ENCODE results near the gene HOXB2.

Gene HOXB2

DNA sequence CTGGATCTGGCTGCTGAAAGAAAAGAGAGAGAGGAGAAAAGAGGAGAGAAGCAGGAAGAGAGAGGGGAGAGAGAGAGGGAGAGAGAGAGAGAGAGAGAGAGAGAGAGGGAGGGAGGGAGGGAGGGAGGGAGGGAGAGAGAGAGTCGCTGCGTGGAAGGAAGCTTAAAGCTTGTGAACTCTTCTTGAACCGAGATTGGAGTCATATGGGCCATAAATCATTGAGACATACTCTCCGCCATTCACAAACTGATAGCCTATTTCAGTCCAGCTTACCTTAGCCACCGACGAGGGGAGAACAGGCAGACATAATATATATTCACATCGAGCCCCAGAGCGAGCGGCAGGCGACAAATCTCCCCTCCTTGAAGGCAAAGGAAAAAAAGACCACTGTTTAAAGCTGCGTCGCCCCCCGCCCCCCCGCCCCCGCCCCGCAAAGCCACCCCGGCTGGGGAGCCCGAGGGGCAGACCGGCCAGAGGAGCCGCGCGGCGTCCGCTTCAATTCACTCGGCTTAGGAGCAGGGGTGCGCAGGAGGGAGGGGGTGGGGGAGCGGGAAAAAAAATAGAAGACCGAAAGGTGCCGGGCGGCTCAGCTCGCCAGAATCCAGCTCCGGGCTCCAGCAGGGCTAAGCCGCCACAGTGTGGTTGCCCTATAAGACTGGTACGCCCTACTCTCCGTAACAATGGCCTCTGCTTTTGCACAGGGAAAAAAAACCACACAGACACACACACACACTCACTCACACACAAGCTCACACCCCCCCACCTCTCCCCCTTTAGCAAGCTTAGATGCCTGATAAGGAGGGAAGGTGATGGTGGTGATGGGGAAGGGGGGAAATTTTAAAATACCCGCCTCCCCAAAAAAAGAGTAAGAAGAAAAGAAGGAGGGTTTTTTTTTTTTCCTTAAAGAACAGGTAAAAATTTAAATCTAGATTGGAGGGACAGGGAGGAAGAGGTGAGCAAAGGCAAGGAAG lies 10.6 kb upstream of the HOXB2 start (continued):
- TF ChIP-seq, protein P1, sequence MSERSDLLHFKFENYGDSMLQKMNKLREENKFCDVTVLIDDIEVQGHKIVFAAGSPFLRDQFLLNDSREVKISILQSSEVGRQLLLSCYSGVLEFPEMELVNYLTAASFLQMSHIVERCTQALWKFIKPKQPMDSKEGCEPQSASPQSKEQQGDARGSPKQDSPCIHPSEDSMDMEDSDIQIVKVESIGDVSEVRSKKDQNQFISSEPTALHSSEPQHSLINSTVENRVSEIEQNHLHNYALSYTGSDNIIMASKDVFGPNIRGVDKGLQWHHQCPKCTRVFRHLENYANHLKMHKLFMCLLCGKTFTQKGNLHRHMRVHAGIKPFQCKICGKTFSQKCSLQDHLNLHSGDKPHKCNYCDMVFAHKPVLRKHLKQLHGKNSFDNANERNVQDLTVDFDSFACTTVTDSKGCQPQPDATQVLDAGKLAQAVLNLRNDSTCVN (tag by site-specific recombination; optimal IDR thresholded peaks at IDR 0.05): no peak
- TF ChIP-seq ZNF664 (tag by site-specific recombination; IDR thresholded peaks at IDR 0.05) (no peak), ZNF677 (tag by site-specific recombination; IDR thresholded peaks at IDR 0.05) (no peak), HOXA7 (CRISPR knock-in tag; IDR thresholded peaks at IDR 0.05; ENCODE audit: borderline replicate concordance) (no peak), ZNF23 (tag by site-specific recombination; IDR thresholded peaks at IDR 0.05; ENCODE audit: borderline replicate concordance) (no peak), ZNF366 (tag by site-specific recombination; conservative IDR thresholded peaks at IDR 0.05) (peak; percentile 91), SP2 (tag by site-specific recombination; IDR thresholded peaks at IDR 0.05) (peak; percentile 30; the same call in 1 of the 2 replicates), ZSCAN16 (tag by site-specific recombination; IDR thresholded peaks at IDR 0.05) (no peak), TRIM28 (IDR thresholded peaks at IDR 0.05; ENCODE audit: borderline replicate concordance, low read length) (no peak), ZNF302 (tag by site-specific recombination; IDR thresholded peaks at IDR 0.05; ENCODE audit: low read depth) (no peak), ZSCAN23 (tag by site-specific recombination; IDR thresholded peaks at IDR 0.05) (no peak), ZNF585B (tag by site-specific recombination; IDR thresholded peaks at IDR 0.05) (no peak), BCL11B (tag by site-specific recombination; IDR thresholded peaks at IDR 0.05; ENCODE audit: low read depth) (peak; percentile 35; the same call in 1 of the 2 replicates), ZNF121 (tag by site-specific recombination; IDR thresholded peaks at IDR 0.05) (no peak), KLF16 (tag by site-specific recombination; IDR thresholded peaks at IDR 0.05) (peak; percentile 79), EGR2 (tag by site-specific recombination; IDR thresholded peaks at IDR 0.05; ENCODE audit: low read depth) (no peak; the same call in 1 of the 2 replicates), SP7 (tag by site-specific recombination; IDR thresholded peaks at IDR 0.05) (peak; percentile 56)
- TF ChIP-seq, protein P2, sequence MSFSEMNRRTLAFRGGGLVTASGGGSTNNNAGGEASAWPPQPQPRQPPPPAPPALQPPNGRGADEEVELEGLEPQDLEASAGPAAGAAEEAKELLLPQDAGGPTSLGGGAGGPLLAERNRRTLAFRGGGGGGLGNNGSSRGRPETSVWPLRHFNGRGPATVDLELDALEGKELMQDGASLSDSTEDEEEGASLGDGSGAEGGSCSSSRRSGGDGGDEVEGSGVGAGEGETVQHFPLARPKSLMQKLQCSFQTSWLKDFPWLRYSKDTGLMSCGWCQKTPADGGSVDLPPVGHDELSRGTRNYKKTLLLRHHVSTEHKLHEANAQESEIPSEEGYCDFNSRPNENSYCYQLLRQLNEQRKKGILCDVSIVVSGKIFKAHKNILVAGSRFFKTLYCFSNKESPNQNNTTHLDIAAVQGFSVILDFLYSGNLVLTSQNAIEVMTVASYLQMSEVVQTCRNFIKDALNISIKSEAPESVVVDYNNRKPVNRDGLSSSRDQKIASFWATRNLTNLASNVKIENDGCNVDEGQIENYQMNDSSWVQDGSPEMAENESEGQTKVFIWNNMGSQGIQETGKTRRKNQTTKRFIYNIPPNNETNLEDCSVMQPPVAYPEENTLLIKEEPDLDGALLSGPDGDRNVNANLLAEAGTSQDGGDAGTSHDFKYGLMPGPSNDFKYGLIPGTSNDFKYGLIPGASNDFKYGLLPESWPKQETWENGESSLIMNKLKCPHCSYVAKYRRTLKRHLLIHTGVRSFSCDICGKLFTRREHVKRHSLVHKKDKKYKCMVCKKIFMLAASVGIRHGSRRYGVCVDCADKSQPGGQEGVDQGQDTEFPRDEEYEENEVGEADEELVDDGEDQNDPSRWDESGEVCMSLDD (tag by site-specific recombination; IDR thresholded peaks at IDR 0.05): no peak
- TF ChIP-seq, protein P3, sequence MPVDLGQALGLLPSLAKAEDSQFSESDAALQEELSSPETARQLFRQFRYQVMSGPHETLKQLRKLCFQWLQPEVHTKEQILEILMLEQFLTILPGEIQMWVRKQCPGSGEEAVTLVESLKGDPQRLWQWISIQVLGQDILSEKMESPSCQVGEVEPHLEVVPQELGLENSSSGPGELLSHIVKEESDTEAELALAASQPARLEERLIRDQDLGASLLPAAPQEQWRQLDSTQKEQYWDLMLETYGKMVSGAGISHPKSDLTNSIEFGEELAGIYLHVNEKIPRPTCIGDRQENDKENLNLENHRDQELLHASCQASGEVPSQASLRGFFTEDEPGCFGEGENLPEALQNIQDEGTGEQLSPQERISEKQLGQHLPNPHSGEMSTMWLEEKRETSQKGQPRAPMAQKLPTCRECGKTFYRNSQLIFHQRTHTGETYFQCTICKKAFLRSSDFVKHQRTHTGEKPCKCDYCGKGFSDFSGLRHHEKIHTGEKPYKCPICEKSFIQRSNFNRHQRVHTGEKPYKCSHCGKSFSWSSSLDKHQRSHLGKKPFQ (tag by site-specific recombination; IDR thresholded peaks at IDR 0.05): peak; percentile 40; the same call in 1 of the 2 replicates
- TF ChIP-seq, protein P4, sequence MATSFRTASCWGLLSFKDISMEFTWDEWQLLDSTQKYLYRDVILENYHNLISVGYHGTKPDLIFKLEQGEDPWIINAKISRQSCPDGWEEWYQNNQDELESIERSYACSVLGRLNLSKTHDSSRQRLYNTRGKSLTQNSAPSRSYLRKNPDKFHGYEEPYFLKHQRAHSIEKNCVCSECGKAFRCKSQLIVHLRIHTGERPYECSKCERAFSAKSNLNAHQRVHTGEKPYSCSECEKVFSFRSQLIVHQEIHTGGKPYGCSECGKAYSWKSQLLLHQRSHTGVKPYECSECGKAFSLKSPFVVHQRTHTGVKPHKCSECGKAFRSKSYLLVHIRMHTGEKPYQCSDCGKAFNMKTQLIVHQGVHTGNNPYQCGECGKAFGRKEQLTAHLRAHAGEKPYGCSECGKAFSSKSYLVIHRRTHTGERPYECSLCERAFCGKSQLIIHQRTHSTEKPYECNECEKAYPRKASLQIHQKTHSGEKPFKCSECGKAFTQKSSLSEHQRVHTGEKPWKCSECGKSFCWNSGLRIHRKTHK (tag by site-specific recombination; IDR thresholded peaks at IDR 0.05): no peak
- TF ChIP-seq, protein P5, sequence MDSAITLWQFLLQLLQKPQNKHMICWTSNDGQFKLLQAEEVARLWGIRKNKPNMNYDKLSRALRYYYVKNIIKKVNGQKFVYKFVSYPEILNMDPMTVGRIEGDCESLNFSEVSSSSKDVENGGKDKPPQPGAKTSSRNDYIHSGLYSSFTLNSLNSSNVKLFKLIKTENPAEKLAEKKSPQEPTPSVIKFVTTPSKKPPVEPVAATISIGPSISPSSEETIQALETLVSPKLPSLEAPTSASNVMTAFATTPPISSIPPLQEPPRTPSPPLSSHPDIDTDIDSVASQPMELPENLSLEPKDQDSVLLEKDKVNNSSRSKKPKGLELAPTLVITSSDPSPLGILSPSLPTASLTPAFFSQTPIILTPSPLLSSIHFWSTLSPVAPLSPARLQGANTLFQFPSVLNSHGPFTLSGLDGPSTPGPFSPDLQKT (IDR thresholded peaks at IDR 0.05; ENCODE audit: borderline replicate concordance, low read depth, low read length): no peak
- TF ChIP-seq, protein P6, sequence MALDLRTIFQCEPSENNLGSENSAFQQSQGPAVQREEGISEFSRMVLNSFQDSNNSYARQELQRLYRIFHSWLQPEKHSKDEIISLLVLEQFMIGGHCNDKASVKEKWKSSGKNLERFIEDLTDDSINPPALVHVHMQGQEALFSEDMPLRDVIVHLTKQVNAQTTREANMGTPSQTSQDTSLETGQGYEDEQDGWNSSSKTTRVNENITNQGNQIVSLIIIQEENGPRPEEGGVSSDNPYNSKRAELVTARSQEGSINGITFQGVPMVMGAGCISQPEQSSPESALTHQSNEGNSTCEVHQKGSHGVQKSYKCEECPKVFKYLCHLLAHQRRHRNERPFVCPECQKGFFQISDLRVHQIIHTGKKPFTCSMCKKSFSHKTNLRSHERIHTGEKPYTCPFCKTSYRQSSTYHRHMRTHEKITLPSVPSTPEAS (tag by site-specific recombination; IDR thresholded peaks at IDR 0.05): peak; percentile 38; the same call in 1 of the 2 replicates
